AG09319 (cell line): ENCODE results near the gene CTNNA3.

Source experiments
- DNase-seq: peaks from one replicate; pipeline ENCODE4 v3.0.0-alpha.2; 2010; ENCODE audit warnings: low read depth; ENCODE audit errors: extremely low read depth
- CTCF ChIP-seq: IDR thresholded peaks from 2 replicates; pipeline ENCODE4 v1.5.1; 2011; ENCODE audit warnings: low read depth, mild to moderate bottlenecking, inconsistent platforms, low read length, moderate library complexity

The CTNNA3 gene

GRCh38 chr10:67506083-67506756, 189.8 kb downstream of the CTNNA3 start:
- no peak for TF ChIP-seq CTCF
- DNase-seq = no peak

- TF ChIP-seq CTCF = no peak
- no peak for DNase-seq
These were observed 203.5 kb downstream of the CTNNA3 start for GRCh38 chr10:67492317-67493019.

GRCh38 chr10:67487906-67488619, 207.9 kb downstream of the CTNNA3 start:
- no peak for DNase-seq
- TF ChIP-seq CTCF = no peak

GRCh38 chr10:67487199-67487598, 208.8 kb downstream of the CTNNA3 start:
- TF ChIP-seq CTCF = no peak
- DNase-seq = no peak

- no peak for TF ChIP-seq CTCF
- DNase-seq = no peak
These were observed 218.1 kb downstream of the CTNNA3 start for GRCh38 chr10:67477868-67478267.

- no peak for TF ChIP-seq CTCF
- no peak for DNase-seq
These were observed 219.8 kb downstream of the CTNNA3 start for GRCh38 chr10:67476201-67476600.
